Measurements from ENCODE around the gene PEX12. TPM values are rescaled to one million over a fixed set of nuclear protein-coding genes. Genes with fewer than 3 reads are reported as not detected.

PEX12 gene
- total and polyA plus RNA-seq, 9 of the 15 experiments (the other 6 are each of a cell fraction or from before 2014, with no cell fraction given): 4.0 to 12.4 (median 6.4) TPM

GRCh38 chr17:35614810-35615209, 36.4 kb upstream of the PEX12 start (continued):
- TF ChIP-seq ARID4B (CRISPR knock-in tag; IDR thresholded peaks at IDR 0.05) (no peak), ZNF589 (CRISPR knock-in tag; IDR thresholded peaks at IDR 0.05; ENCODE audit: low read depth) (no peak), SNAPC5 (CRISPR knock-in tag; IDR thresholded peaks at IDR 0.05) (no peak)

DNA sequence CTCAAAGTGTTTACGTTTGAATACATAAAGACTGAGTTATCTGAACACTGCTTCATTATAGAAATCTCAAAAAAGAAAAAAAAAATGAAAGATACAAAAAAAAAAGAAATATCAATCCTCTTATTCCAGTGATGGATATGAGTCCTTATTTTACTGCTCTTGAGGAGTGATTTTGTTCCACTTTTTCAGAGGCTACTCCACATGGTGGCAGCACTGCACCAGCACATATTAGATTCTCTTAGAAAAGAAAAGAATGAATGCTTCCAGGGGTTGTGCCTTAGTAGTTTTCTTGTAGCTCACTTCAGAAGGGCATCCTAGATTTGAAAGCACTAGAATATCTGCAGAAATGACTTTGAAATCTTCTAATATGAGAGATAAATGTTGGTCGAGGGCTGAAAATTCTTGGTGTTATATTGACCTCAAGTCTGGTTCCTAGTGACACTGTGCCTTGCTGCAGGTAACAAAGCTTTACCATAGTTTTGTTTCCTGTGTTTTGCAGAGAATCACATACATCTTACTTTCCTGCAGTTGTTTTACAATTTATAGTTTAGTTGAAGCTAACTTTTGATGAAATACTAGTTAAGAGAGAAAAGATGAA, 34.7 kb upstream of the PEX12 start:
- DNase-seq (ENCODE audit: extremely low read depth in 1 of 4, low spot score in 3 of 4) (peak in 3 of 4 experiments; percentile 18 to 56 (median 28)), FAIRE-seq (peak; percentile 83), ATAC-seq (peak; percentile 84)
- H3K27ac ChIP-seq (ENCODE audit: extremely low read depth, low read depth, low read length): no peak overlapping the region
- H3K79me2 ChIP-seq (ENCODE audit: control insufficient read depth, insufficient read depth, low read length): peaks cover 35% of the 10 kb centered on the region
- 41% methylated on average over 2 of the region's 2 CpGs for WGBS (ENCODE audit: insufficient coverage, low coverage, missing lambda C conversion rate)
- H3K36me3 ChIP-seq (ENCODE audit: control insufficient read depth, insufficient read depth, low read length): peaks cover 86% of the 10 kb centered on the region
- no peak overlapping the region for H3K9ac ChIP-seq (ENCODE audit: insufficient read depth in 1 of 2, low read depth in 2 of 2, low read length in 2 of 2)
- CTCF ChIA-PET (ENCODE audit: low intra/inter-chr PET ratio): interaction anchor here (0.6 to 2.6 kb wide), 3 partner anchors 55 to 471 kb away, joined by 3 to 9 read pairs (median 3); partner anchors contain the start of gene NLE1
- H4K20me1 ChIP-seq (replicated peaks; ENCODE audit: control insufficient read depth, insufficient read depth, low read length): no peaks in the 10 kb centered on the region
- H3K4me3 ChIP-seq: no peak overlapping the region
- in situ Hi-C loops (cut with MboI): no loop called here
- no peaks in the 10 kb centered on the region for H3K4me1 ChIP-seq (replicated peaks in 1 of 2; ENCODE audit: control insufficient read depth in 2 of 2, insufficient read depth in 2 of 2, low read length in 2 of 2)
- no peaks in the 10 kb centered on the region for H3K9me1 ChIP-seq (ENCODE audit: control insufficient read depth, insufficient read depth, low read length)
- H3K27me3 ChIP-seq (ENCODE audit: control insufficient read depth in 2 of 2, insufficient read depth in 2 of 2, low read length in 2 of 2): no peaks in the 10 kb centered on the region
- no peaks in the 10 kb centered on the region for H3K9me3 ChIP-seq (replicated peaks; ENCODE audit: control insufficient read depth, insufficient read depth, low read depth, low read length)
- POLR2A ChIA-PET: interaction anchor here (0.8 to 2.1 kb wide), 10 partner anchors 8 to 135 kb away, joined by 3 to 11 read pairs (median 5); partner anchors contain the start of gene PEX12
- no peak overlapping the region for H3K4me2 ChIP-seq (ENCODE audit: insufficient read depth, low read length)
- BruUV-seq (replicated peaks): no TSS peak
- no peak overlapping the region for H2AFZ ChIP-seq (ENCODE audit: low read depth, low read length)
- intact Hi-C loops (cut with micrococcal nuclease): loop anchor here (2.0 kb wide), 1 partner anchor 134 kb away; no protein-coding TSS in a partner anchor
- TF ChIP-seq, protein P1, sequence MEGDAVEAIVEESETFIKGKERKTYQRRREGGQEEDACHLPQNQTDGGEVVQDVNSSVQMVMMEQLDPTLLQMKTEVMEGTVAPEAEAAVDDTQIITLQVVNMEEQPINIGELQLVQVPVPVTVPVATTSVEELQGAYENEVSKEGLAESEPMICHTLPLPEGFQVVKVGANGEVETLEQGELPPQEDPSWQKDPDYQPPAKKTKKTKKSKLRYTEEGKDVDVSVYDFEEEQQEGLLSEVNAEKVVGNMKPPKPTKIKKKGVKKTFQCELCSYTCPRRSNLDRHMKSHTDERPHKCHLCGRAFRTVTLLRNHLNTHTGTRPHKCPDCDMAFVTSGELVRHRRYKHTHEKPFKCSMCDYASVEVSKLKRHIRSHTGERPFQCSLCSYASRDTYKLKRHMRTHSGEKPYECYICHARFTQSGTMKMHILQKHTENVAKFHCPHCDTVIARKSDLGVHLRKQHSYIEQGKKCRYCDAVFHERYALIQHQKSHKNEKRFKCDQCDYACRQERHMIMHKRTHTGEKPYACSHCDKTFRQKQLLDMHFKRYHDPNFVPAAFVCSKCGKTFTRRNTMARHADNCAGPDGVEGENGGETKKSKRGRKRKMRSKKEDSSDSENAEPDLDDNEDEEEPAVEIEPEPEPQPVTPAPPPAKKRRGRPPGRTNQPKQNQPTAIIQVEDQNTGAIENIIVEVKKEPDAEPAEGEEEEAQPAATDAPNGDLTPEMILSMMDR (IDR thresholded peaks at IDR 0.05 in 2 of 3, conservative IDR thresholded peaks at IDR 0.05 in 1 of 3; ENCODE audit: insufficient read depth in 2 of 3, low read depth in 1 of 3, low read length in 3 of 3): peak; percentile 29 to 61 (median 58); a peak in 4 of 6 replicates
- TF ChIP-seq, protein P2, sequence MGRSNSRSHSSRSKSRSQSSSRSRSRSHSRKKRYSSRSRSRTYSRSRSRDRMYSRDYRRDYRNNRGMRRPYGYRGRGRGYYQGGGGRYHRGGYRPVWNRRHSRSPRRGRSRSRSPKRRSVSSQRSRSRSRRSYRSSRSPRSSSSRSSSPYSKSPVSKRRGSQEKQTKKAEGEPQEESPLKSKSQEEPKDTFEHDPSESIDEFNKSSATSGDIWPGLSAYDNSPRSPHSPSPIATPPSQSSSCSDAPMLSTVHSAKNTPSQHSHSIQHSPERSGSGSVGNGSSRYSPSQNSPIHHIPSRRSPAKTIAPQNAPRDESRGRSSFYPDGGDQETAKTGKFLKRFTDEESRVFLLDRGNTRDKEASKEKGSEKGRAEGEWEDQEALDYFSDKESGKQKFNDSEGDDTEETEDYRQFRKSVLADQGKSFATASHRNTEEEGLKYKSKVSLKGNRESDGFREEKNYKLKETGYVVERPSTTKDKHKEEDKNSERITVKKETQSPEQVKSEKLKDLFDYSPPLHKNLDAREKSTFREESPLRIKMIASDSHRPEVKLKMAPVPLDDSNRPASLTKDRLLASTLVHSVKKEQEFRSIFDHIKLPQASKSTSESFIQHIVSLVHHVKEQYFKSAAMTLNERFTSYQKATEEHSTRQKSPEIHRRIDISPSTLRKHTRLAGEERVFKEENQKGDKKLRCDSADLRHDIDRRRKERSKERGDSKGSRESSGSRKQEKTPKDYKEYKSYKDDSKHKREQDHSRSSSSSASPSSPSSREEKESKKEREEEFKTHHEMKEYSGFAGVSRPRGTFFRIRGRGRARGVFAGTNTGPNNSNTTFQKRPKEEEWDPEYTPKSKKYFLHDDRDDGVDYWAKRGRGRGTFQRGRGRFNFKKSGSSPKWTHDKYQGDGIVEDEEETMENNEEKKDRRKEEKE (IDR thresholded peaks at IDR 0.05; ENCODE audit: borderline replicate concordance in 1 of 2, control insufficient read depth in 1 of 2, low read depth in 2 of 2, low read length in 1 of 2): no peak
- TF ChIP-seq CREBBP (IDR thresholded peaks at IDR 0.05; ENCODE audit: low read depth, low read length) (no peak), CHCHD3 (CRISPR knock-in tag; IDR thresholded peaks at IDR 0.05) (no peak), POU5F1 (IDR thresholded peaks at IDR 0.05; ENCODE audit: borderline replicate concordance, low read depth, low read length, partially characterized antibody) (no peak), ZZZ3 (IDR thresholded peaks at IDR 0.05) (peak; percentile 59; the same call in 1 of the 2 replicates)

Data from K562 (cell line).